ENCODE data around the gene CRHR2.

Gene CRHR2

DNA sequence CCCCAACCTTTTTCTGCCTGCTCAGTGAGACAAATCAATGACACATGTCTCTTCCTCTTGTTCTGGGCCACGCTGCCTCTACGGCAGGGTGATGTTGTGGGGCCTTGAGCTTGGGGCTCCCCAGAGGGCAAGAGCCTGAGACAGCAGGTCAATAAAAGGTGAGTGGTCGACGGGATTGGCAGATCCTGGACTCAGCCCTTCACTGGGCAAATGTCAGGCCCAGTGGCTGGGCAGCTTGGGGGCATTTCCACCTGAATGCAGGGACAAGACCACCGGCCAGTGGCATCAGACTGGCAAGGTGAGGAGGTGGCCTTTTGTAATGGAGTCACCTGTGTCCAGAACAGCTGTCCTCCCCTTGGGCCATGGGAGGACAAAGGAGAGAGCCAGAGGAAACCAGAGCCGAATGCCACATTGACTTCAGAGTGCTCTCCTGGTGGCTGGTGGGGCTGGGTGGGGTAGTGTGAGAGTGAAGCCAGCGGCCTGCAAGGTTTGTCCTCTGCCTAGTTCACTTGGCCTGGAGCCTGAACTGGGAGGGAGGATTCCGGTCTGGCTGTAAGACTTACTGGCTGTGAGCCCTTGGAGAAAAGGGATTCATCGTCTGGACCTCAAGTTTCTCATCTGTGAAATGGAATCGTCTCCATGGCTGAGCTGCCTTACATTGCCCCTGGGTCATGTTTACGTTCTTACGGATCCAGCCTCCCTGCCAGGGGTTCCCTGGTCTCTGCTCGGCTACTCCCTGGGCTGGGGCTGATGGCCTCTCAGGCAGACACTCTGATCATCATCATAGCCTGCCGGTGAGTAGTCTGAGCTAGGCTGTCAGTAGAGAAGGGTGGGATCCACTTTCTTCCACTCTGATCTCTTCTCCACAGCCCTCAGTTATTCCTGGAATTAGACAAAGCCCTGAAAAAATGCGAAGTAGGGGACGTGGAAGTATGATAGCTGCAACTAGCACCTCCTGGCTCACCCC, 25.4 kb upstream of the CRHR2 start:
- DNase-seq (ENCODE audit: low read depth in 2 of 2, low spot score in 1 of 2), result no peak

- DNase-seq (ENCODE audit: low read depth in 2 of 2, low spot score in 1 of 2), result no peak
Measured at GRCh38 chr7:30706908-30707307, 24.7 kb upstream of the CRHR2 start.

GRCh38 chr7:30706316-30706715, 24.1 kb upstream of the CRHR2 start:
- no peak for DNase-seq (ENCODE audit: low read depth in 2 of 2, low spot score in 1 of 2)

DNA sequence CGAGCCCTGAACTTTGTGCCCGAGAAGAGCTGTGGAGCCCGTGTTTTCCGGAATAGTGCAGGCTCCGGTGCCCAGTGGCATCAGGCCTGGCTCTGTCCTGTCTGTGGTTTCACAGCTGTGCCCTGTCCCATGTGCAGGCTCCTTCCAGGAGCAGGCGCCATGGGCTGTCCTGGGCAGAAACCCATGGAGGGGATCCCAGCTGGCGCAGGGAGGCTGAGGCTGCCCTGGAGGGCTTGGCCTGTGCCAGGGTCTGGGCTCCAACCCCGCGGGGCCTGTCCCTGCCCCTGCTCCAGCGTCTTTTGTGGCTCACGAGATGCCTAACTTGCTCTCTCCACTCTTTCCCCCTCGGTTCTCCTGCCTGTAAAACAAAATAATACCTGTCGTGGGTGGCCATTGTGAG, 23.3 kb upstream of the CRHR2 start:
- DNase-seq (ENCODE audit: low read depth in 2 of 2, low spot score in 1 of 2), result no peak

DNA sequence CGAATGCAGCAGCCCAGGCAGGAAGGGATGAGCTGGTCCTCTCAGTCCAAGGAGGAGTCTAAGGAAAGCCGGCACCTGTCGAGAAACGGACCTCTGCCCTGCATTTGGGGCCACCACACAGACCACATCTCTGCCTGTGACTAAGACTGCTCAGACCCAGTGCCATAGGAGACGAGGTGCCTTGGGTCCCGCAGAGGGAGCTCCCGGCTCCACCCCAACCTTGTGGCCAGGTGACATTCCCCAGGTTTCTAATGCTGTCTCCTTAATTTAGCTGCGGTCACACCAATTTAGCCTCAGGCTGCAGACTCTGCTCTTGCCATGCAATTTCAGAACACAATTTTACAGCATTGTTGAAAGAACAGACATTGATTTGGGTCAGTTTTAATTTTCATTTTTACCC, 22.8 kb upstream of the CRHR2 start:
- no peak for DNase-seq (ENCODE audit: low read depth in 2 of 2, low spot score in 1 of 2)

DNA sequence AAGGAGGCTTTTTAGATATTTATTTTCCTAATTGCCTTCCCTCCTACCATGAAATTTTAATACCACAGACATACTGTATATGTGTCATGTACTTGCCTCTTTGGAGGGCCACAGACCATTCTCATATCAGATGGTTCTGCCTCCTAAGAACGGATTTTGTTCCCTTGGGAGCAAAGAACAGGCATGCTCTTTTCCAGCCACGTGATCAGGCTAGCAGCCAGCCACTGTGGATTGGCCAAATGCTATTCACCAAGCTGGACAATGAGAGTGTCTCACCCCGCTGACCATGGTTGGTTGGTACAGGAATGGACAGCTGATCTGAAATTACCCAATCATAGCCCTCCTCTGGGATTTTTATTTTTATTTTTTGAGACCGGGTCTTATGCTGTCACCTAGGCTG, 21.5 kb upstream of the CRHR2 start:
- DNase-seq (ENCODE audit: low read depth in 2 of 2, low spot score in 1 of 2), result no peak

- no peak for DNase-seq (ENCODE audit: low read depth in 2 of 2, low spot score in 1 of 2)
Measured at GRCh38 chr7:30702200-30702599, 19.9 kb upstream of the CRHR2 start.

DNA sequence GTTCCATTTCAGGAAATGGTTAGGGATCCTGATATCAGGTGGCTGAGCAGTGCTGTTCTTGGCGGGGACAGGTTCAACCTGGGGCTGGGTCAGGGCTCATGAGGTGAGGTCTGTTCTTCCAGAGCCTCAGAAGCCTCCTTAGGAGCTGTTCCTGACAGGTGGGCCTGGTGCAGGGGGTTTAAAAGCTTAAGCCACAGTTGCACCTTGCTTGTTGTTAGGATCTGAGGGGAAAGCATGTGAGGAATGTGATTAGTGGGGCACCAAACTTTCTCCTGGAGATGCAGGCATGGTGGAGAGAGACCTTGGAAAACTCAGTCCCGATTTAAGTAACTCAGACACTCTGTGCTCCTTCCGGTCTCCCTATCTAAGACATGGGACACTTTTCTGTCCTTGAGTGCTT, 18.7 kb upstream of the CRHR2 start:
- no peak for DNase-seq (ENCODE audit: low read depth in 2 of 2, low spot score in 1 of 2)

DNA sequence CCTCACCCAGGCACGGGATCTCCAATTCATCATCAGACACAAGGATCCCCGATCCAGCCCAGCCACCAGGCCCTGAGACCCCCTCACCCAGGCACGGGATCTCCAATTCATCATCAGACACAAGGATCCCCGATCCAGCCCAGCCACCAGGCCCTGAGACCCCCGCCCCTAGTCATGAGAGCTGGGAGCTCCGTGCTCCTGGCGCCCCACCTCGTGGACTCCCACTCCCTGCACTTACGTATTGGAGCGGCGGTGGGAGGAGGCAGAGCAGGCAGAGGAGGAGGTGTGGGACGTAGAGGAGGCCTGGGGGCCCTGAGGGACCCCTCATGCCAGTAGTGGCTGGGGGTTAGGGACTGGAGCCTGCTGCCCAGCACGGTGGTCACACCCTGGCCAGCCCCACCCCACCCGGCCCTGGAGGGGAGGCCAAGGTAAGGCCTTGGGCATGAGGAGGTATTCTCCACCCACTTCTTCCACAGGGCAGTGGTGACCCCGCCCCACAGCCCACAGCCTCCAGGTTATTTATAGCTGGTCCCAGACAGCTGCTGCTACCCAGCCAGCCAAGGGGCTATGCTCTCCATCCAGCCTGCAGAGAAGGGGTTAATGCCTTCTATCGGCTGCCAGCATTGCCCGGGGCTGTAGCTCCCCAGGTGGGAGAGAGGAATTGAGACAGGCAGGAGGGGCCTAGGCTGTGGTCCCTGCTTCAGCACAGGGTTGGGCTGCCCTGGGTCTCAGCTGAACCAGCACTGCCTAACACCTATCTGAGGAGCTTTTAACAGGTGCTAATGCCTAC, 17.6 kb upstream of the CRHR2 start:
- DNase-seq (ENCODE audit: low read depth in 2 of 2, low spot score in 1 of 2), result no peak

DNA sequence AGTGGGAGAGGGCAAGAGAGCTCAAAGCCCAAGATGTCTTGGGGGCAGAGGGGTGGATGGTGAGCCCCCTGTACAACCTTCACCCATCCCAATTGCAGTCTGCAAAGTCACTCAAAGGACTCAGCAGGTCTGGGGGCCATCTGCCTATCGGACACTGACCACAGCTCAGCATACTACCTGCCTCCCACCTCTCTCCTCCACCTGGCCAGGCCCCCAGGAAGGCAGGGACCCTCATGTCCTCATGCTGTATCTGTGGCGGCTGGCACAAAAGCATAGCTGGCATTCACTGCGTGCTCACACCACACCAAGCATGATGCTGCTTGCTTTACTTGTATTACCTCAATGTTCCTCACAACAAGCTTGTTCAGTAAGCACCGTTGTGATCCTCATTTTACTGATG, 16.2 kb upstream of the CRHR2 start:
- DNase-seq (ENCODE audit: low read depth in 2 of 2, low spot score in 1 of 2), result no peak

DNA sequence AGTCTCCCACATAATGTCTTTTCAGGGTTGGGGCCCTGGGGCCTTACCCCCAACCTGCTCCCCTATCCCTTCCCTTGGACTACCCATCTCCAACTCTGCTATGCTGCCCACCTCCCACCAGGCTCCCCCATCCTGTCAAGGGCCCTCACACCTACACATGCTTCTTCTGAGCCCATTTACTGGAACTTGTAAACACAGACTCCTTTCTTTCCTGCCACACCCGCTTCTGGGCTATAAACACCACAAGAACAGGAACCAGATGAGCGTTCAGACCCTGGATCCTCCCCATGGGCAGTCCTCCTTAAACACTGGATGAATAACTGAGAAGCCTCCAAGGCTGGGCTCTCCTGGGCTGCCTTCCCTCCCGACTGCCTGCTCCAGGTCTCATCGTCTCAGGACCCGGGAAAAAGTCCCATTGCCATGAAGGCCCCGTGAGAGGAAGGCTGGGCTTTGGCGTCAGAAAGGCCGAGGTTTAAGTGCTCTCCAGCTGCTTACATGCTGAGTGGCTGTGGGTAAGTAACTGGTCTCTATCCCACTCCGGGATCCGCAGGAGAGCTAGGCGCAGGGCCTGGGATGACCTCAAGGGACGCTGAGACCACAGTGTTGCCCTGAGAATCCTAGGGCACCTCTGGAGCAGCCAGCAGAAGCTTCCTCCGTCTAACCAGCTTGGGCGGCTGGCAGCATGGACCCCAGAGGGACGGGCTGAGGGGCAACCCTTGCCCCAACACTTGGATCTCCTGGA, 15.6 kb upstream of the CRHR2 start:
- no peak for DNase-seq (ENCODE audit: low read depth in 2 of 2, low spot score in 1 of 2)

- no peak for DNase-seq (ENCODE audit: low read depth in 2 of 2, low spot score in 1 of 2)
Measured at GRCh38 chr7:30694774-30695721, 12.8 kb upstream of the CRHR2 start.

DNA sequence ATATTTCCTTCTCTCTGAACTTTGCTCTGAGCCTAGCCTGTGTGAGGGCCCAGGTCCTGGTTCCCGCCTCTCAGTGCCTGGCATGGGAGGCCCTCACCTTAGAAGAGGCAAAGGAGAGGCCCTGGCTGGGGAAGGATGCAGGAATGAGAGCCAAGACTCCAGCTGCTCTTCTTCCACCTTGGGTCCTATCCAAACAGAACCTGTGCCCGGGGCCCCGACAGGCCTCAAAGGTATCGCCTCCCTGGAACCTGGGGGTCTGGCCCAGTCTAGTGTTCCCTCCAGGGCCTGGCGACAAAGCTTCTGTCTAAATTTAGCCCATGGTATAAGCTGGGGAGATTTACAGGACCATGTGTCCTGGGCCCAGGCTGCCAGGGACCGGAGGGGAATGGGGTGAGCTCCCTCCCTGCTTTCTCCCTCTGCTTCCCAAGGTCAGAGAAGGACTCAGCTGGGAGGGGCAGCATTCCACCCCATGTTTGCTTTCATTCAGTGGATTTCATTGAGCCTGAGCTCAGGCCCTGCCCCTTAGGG, 12.0 kb upstream of the CRHR2 start:
- DNase-seq (ENCODE audit: low read depth in 2 of 2, low spot score in 1 of 2), result no peak

- no peak for DNase-seq (ENCODE audit: low read depth in 2 of 2, low spot score in 1 of 2)
Measured at GRCh38 chr7:30692882-30693281, 10.6 kb upstream of the CRHR2 start.

DNA sequence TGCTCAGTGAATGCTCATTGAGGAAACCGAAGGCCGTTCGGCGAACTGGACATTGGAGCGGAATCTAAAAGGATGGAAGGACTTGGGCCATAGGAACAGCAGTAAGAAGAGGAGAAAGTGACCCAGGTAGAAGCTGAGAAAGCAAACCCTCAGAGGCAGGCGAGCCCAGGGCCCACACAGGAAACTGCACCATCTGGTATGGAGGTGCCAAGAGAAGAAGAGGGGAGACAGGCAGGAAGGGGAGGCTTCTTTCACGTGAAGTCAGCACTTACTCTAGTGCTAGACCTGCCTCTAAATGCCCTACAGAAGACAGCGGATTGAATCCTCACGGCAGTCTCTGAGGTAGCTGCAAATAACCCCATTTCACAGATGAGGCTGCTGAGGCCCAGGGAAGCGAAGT, 10.2 kb upstream of the CRHR2 start:
- no peak for DNase-seq (ENCODE audit: low read depth in 2 of 2, low spot score in 1 of 2)

GRCh38 chr7:30690011-30690410, 7.8 kb upstream of the CRHR2 start:
- DNase-seq (ENCODE audit: low read depth in 2 of 2, low spot score in 1 of 2), result no peak

GRCh38 chr7:30688718-30689221, 6.5 kb upstream of the CRHR2 start:
- DNase-seq (ENCODE audit: low read depth in 2 of 2, low spot score in 1 of 2), result no peak

DNA sequence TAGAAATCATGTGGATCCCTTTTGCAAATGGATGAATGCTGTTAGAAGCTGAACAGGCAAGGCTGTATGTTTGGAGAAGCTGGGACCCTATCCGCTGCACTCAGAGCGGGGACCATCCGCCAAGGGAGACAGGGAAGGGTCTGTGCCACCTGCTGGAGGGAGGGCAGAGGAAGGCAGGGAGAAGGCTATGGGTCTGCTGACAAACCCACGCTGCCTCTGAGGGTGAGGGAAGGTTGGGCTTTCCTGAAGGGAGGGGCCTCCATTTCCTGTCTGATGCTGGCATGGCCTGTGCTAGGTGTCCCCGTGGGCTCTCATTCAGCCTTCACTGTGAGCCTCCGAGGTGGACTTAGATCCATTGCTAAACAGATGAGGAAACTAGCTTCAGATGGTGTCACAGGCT, 5.3 kb upstream of the CRHR2 start:
- DNase-seq (ENCODE audit: low read depth in 2 of 2, low spot score in 1 of 2), result no peak

DNA sequence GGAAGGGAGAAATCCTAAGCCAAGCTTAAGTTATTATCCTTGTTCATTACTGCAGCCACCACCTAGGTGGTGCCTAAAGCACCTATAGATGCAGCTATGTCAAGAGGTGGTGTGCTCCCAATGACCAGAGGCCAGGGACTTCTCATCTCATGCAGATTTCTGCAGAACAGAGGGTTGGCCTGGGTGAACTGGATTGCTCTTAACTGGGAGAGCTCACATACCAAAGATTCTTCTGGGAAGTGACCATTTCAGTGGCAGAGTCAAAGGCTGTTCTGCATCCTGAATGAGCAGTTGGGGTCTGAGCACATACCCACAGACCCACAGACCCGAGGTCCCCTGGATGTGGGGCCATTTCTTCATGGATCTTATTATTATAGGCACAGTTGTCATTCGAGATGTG, 2.1 kb upstream of the CRHR2 start:
- DNase-seq (ENCODE audit: low read depth in 2 of 2, low spot score in 1 of 2), result no peak

- DNase-seq (ENCODE audit: low read depth in 2 of 2, low spot score in 1 of 2), result no peak
Measured at GRCh38 chr7:30683816-30684215, 1.6 kb upstream of the CRHR2 start.

All from stimulated activated CD8-positive, alpha-beta memory T cell treated with anti-CD3 and anti-CD28 coated beads, Interleukin-4, amount 100 ng/mL, for 1 hour (primary cell).